Mesenteric fat pad (tissue), 1 donor: ENCODE results near the gene PPFIBP2. TPM values are rescaled to one million over a fixed set of nuclear protein-coding genes. Genes with fewer than 3 reads are reported as not detected.

ENCODE experiments used
- DNase-seq: peaks from one replicate; pipeline ENCODE4 v3.0.0-alpha.2; 2020; ENCODE audit warnings: low spot score
- total RNA-seq: library from RNA; stranded (reverse); fragmentation: NEBNext Ultra II Directional; extraction: Animal tissue kit (Norgen Biotek cat#: 25700); gene quantifications from one replicate; pipeline ENCODE4 v1.2.1, GENCODE V29; 2021
- donor health status: DM: yes; HTN: yes; CAD: no.

The PPFIBP2 gene
- total RNA-seq, 1 donor from 2014 or later = 37.5 TPM

- no peak for DNase-seq
Observed at GRCh38 chr11:7575841-7576725, 62.3 kb downstream of the PPFIBP2 start.

- no peak for DNase-seq
Observed at GRCh38 chr11:7576726-7577290, 63.0 kb downstream of the PPFIBP2 start.

- DNase-seq = no peak
Observed at GRCh38 chr11:7577291-7578190, 63.7 kb downstream of the PPFIBP2 start.

GRCh38 chr11:7578276-7578955 lies 64.6 kb downstream of the PPFIBP2 start:
- no peak for DNase-seq

- DNase-seq = no peak
Observed at GRCh38 chr11:7579361-7579791, 65.6 kb downstream of the PPFIBP2 start.

- no peak for DNase-seq
Observed at GRCh38 chr11:7581021-7581590, 67.3 kb downstream of the PPFIBP2 start.

GRCh38 chr11:7582338-7582985 lies 68.7 kb downstream of the PPFIBP2 start:
- no peak for DNase-seq

- no peak for DNase-seq
Observed at GRCh38 chr11:7583248-7583647, 69.4 kb downstream of the PPFIBP2 start.

- DNase-seq = no peak
Observed at GRCh38 chr11:7584910-7585309, 71.1 kb downstream of the PPFIBP2 start.

GRCh38 chr11:7585816-7586215 lies 72.0 kb downstream of the PPFIBP2 start:
- no peak for DNase-seq

- no peak for DNase-seq
Observed at GRCh38 chr11:7586376-7586775, 72.6 kb downstream of the PPFIBP2 start.

- DNase-seq = no peak
Observed at GRCh38 chr11:7587712-7588111, 73.9 kb downstream of the PPFIBP2 start.

- no peak for DNase-seq
Observed at GRCh38 chr11:7589861-7590260, 76.1 kb downstream of the PPFIBP2 start.

GRCh38 chr11:7590529-7590928 lies 76.7 kb downstream of the PPFIBP2 start:
- no peak for DNase-seq

GRCh38 chr11:7591107-7591894 lies 77.5 kb downstream of the PPFIBP2 start:
- no peak for DNase-seq

GRCh38 chr11:7591987-7592386 lies 78.2 kb downstream of the PPFIBP2 start:
- no peak for DNase-seq

GRCh38 chr11:7592711-7593110 lies 78.9 kb downstream of the PPFIBP2 start:
- DNase-seq = no peak

GRCh38 chr11:7593481-7593880 lies 79.7 kb downstream of the PPFIBP2 start:
- DNase-seq = no peak
